Nephron progenitor cell (in vitro differentiated cells): ENCODE measurements around the gene NBEA.

ENCODE experiments used
- DNase-seq: peaks from one replicate; pipeline ENCODE4 v3.0.0; 2021
- H3K27ac Mint-ChIP-seq: 2 replicates; pipeline ENCODE4 v1.8.0; 2021; ENCODE audit warnings: mild to moderate bottlenecking, moderate library complexity, mixed read lengths
- H3K27me3 Mint-ChIP-seq: 2 replicates; pipeline ENCODE4 v1.8.0; 2021; ENCODE audit warnings: mild to moderate bottlenecking, low read depth, mixed read lengths; ENCODE audit not compliant: poor library complexity
- H3K36me3 Mint-ChIP-seq: 2 replicates; pipeline ENCODE4 v1.8.0; 2021; ENCODE audit warnings: low read depth, mixed read lengths
- H3K4me1 Mint-ChIP-seq: 2 replicates; pipeline ENCODE4 v1.8.0; 2021; ENCODE audit warnings: mixed read lengths
- H3K4me3 Mint-ChIP-seq: 2 replicates; pipeline ENCODE4 v1.8.0; 2021; ENCODE audit warnings: mild to moderate bottlenecking, moderate library complexity, mixed read lengths
- H3K9me3 Mint-ChIP-seq: 2 replicates; pipeline ENCODE4 v1.8.0; 2021; ENCODE audit warnings: mild to moderate bottlenecking, moderate library complexity, mixed read lengths
- TF ChIP-seq, protein P1 (sequence below): fragments of 200-600 bp; sonication (generic); IDR thresholded peaks from 2 replicates; pipeline ENCODE4 v1.5.0; 2021; ENCODE audit warnings: antibody characterized with exemption

Gene NBEA

GRCh38 chr13:35483761-35484160 lies 541.7 kb downstream of the NBEA start:
- no peaks in the 10 kb centered on the region for H3K9me3 Mint-ChIP-seq
- DNase-seq, result no peak
- peaks cover 1% of the 10 kb centered on the region for H3K4me1 Mint-ChIP-seq
- H3K27me3 Mint-ChIP-seq, result peaks cover 31% of the 10 kb centered on the region
- no peak overlapping the region for H3K4me3 Mint-ChIP-seq
- no peak overlapping the region for H3K27ac Mint-ChIP-seq
- TF ChIP-seq, protein P1, sequence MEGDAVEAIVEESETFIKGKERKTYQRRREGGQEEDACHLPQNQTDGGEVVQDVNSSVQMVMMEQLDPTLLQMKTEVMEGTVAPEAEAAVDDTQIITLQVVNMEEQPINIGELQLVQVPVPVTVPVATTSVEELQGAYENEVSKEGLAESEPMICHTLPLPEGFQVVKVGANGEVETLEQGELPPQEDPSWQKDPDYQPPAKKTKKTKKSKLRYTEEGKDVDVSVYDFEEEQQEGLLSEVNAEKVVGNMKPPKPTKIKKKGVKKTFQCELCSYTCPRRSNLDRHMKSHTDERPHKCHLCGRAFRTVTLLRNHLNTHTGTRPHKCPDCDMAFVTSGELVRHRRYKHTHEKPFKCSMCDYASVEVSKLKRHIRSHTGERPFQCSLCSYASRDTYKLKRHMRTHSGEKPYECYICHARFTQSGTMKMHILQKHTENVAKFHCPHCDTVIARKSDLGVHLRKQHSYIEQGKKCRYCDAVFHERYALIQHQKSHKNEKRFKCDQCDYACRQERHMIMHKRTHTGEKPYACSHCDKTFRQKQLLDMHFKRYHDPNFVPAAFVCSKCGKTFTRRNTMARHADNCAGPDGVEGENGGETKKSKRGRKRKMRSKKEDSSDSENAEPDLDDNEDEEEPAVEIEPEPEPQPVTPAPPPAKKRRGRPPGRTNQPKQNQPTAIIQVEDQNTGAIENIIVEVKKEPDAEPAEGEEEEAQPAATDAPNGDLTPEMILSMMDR, result no peak
- no peaks in the 10 kb centered on the region for H3K36me3 Mint-ChIP-seq

DNA sequence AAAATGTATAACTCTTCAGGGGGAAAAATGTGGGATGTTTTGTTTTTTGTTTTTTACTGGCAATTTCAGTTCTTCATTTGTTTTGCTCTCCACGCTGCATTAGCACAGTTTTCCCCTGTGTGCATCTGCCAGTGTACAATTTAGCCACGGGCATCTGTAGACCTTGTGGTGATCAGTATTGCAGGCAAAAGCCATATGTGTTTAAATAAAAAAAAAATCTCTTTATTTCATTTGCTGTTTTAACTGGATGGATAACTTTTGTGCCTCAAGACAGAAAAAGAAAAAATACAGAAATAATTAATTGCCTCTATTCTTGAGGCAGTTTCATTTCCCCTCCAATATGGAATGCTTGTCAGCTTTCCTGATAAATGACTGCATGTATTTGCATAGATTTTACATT lies 542.3 kb downstream of the NBEA start:
- DNase-seq, result no peak
- H3K9me3 Mint-ChIP-seq, result no peaks in the 10 kb centered on the region
- peaks cover 25% of the 10 kb centered on the region for H3K27me3 Mint-ChIP-seq
- H3K4me1 Mint-ChIP-seq, result peaks cover 6% of the 10 kb centered on the region
- H3K36me3 Mint-ChIP-seq, result no peaks in the 10 kb centered on the region
- no peak overlapping the region for H3K27ac Mint-ChIP-seq
- TF ChIP-seq, protein P1, result no peak
- H3K4me3 Mint-ChIP-seq, result no peak overlapping the region

DNA sequence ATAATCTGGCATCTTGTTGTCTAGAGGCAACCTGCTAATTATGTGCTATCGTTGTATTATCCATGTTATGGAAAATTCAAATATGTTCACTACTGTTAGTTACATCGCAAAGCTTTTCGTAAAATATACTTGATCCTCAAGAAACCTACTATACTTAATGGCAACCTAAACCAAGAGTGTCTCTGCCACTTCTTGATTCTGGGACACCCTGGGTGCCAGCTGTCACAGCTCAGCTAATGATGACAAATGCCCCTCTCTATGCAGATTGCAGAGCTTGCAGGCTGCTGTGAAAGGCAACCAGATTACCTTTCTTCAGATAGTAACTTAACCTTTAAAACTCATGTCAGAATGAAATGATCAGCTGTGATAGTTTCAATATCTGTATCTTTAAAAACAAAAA lies 543.4 kb downstream of the NBEA start:
- H3K4me1 Mint-ChIP-seq, result peaks cover 8% of the 10 kb centered on the region
- DNase-seq, result no peak
- no peaks in the 10 kb centered on the region for H3K36me3 Mint-ChIP-seq
- H3K27ac Mint-ChIP-seq, result no peak overlapping the region
- TF ChIP-seq, protein P1, result no peak
- H3K9me3 Mint-ChIP-seq, result no peaks in the 10 kb centered on the region
- peaks cover 14% of the 10 kb centered on the region for H3K27me3 Mint-ChIP-seq
- no peak overlapping the region for H3K4me3 Mint-ChIP-seq

- no peaks in the 10 kb centered on the region for H3K27me3 Mint-ChIP-seq
- H3K4me3 Mint-ChIP-seq, result no peak overlapping the region
- H3K36me3 Mint-ChIP-seq, result no peaks in the 10 kb centered on the region
- H3K9me3 Mint-ChIP-seq, result no peaks in the 10 kb centered on the region
- H3K27ac Mint-ChIP-seq, result no peak overlapping the region
- no peak for DNase-seq
- TF ChIP-seq, protein P1, result no peak
- peaks cover 8% of the 10 kb centered on the region for H3K4me1 Mint-ChIP-seq
Measured at GRCh38 chr13:35489050-35489449, 547.0 kb downstream of the NBEA start.

GRCh38 chr13:35496006-35496405 lies 553.9 kb downstream of the NBEA start:
- DNase-seq, result no peak
- Mint-ChIP-seq H3K4me3 (no peak overlapping the region), H3K9me3 (no peaks in the 10 kb centered on the region), H3K27ac (no peak overlapping the region), H3K4me1 (peaks cover 9% of the 10 kb centered on the region), H3K27me3 (peaks cover 3% of the 10 kb centered on the region), H3K36me3 (no peaks in the 10 kb centered on the region)
- TF ChIP-seq, protein P1, result no peak

DNA sequence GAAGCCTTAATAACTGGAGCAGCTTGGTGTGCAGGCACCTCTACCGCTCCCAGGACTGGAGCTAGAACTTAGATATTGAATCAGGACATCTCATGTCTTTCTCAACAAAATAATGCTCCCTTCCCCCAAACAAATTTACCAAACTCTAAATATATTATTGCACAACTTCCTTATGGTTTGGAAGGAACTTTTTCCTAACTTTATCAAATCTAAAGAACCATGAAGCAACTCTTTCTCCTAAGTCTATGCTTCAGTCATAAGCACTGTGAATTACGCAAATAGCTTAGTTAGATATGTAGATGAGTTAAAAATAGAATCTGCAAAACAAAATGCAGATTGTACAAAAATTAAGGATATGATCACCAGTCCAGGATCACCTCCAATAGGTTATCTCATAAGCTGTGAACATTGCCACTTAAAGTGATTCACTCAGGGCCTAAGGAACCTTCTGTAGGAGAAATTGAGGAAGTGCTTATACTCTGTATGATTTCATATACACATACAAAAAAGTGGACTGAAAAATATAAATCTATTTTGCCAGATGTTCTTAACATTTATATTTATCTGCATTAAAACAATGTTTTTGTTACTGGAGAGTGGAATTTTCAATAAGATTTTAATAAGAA lies 554.8 kb downstream of the NBEA start:
- DNase-seq, result no peak
- Mint-ChIP-seq H3K36me3 (no peaks in the 10 kb centered on the region), H3K27ac (no peak overlapping the region), H3K27me3 (peaks cover 3% of the 10 kb centered on the region), H3K4me3 (no peak overlapping the region), H3K9me3 (no peaks in the 10 kb centered on the region), H3K4me1 (peaks cover 11% of the 10 kb centered on the region)
- TF ChIP-seq, protein P1, result no peak
